Body of pancreas (tissue), 4 donors: ENCODE measurements around the gene ADRM1.

Experiments
- CTCF ChIP-seq, 7 experiments: fragments of 450-650 bp in 4 of 7; fragments of 200-600 bp in 3 of 7; sonication (generic) in 3 of 7; IDR thresholded peaks; one replicate each; pipeline ENCODE4 v1.5.1; 2016 to 2019; ENCODE audit warnings: antibody characterized with exemption in 7 of 7
- POLR2A ChIP-seq, 3 donors: fragments of 450-650 bp; IDR thresholded peaks; one replicate each; pipeline ENCODE4 v1.6.1; 2016; ENCODE audit warnings: antibody characterized with exemption in 3 of 3, mild to moderate bottlenecking in 2 of 3

- no peak for TF ChIP-seq CTCF (IDR thresholded peaks at IDR 0.05)
- no peak for TF ChIP-seq POLR2A (IDR thresholded peaks at IDR 0.05)
Measured at GRCh38 chr20:62314711-62315302, 12.0 kb downstream of the ADRM1 start.
